H9 (cell line): Measurements from ENCODE around the gene IL10RA. TPM values are rescaled to one million over a fixed set of nuclear protein-coding genes. Genes with fewer than 3 reads are reported as not detected.
A peak's percentile ranks its signal among the peaks of the same experiment; 100 is the strongest.

Experiments
- DNase-seq: peaks from one replicate; pipeline ENCODE4 v3.0.0-alpha.2; 2017
- H2AFZ ChIP-seq: one replicate; pipeline ENCODE4 v1.6.1; 2013; ENCODE audit warnings: mild to moderate bottlenecking, low read length, control low read depth, moderate library complexity
- H2AK5ac ChIP-seq: 2 replicates; pipeline ENCODE4 v1.6.1; 2013; ENCODE audit warnings: low read length, control low read depth, mixed read lengths; ENCODE audit not compliant: insufficient read length
- H2BK120ac ChIP-seq: one replicate; pipeline ENCODE4 v1.6.1; 2013; ENCODE audit warnings: low read depth, mild to moderate bottlenecking, low read length, control low read depth, inconsistent platforms; ENCODE audit not compliant: poor library complexity, severe bottlenecking
- H2BK12ac ChIP-seq: 2 replicates; pipeline ENCODE4 v1.6.1; 2013; ENCODE audit warnings: low read length, control low read depth, mixed read lengths, low read depth; ENCODE audit not compliant: insufficient read length
- H2BK15ac ChIP-seq: 2 replicates; pipeline ENCODE4 v1.6.1; 2013; ENCODE audit warnings: low read depth, low read length, control low read depth
- H2BK20ac ChIP-seq: one replicate; pipeline ENCODE4 v1.6.1; 2013; ENCODE audit warnings: low read depth, mild to moderate bottlenecking, low read length, control low read depth, inconsistent platforms; ENCODE audit not compliant: poor library complexity, severe bottlenecking
- H2BK5ac ChIP-seq: 2 replicates; pipeline ENCODE4 v1.6.1; 2013; ENCODE audit warnings: low read length, control low read depth, mixed read lengths; ENCODE audit not compliant: insufficient read length
- H3K14ac ChIP-seq: 2 replicates; pipeline ENCODE4 v1.6.1; 2013; ENCODE audit warnings: low read length, control low read depth; ENCODE audit not compliant: insufficient read depth
- H3K18ac ChIP-seq: 2 replicates; pipeline ENCODE4 v1.6.1; 2013; ENCODE audit warnings: low read depth, mild to moderate bottlenecking, mixed read lengths, low read length, control low read depth; ENCODE audit not compliant: insufficient read length
- H3K23ac ChIP-seq: 2 replicates; pipeline ENCODE4 v1.6.1; 2013; ENCODE audit warnings: low read length, control low read depth, mixed read lengths, low read depth; ENCODE audit not compliant: insufficient read length
- H3K23me2 ChIP-seq: 2 replicates; pipeline ENCODE4 v1.6.1; 2013; ENCODE audit warnings: low read depth, mild to moderate bottlenecking, mixed read lengths, low read length, control low read depth; ENCODE audit not compliant: insufficient read length, poor library complexity, severe bottlenecking
- H3K27ac ChIP-seq: 2 replicates; pipeline ENCODE4 v1.5.1; 2013; ENCODE audit warnings: low read length, control low read depth, mixed read lengths, low read depth; ENCODE audit not compliant: insufficient read length
- H3K27me3 ChIP-seq: 2 replicates; pipeline ENCODE4 v1.6.1; 2013; ENCODE audit warnings: low read length, control low read depth, inconsistent platforms; ENCODE audit not compliant: insufficient read depth
- H3K4ac ChIP-seq: 2 replicates; pipeline ENCODE4 v1.6.1; 2013; ENCODE audit warnings: low read depth, mild to moderate bottlenecking, control low read depth, inconsistent platforms, low read length, moderate library complexity
- H3K4me1 ChIP-seq: 2 replicates; pipeline ENCODE4 v1.6.1; 2013; ENCODE audit warnings: low read length, control low read depth, inconsistent platforms; ENCODE audit not compliant: insufficient read depth
- H3K4me2 ChIP-seq: 2 replicates; pipeline ENCODE4 v1.6.1; 2013; ENCODE audit warnings: low read length, control low read depth, mixed read lengths; ENCODE audit not compliant: insufficient read length, insufficient read depth
- H3K56ac ChIP-seq: 2 replicates; pipeline ENCODE4 v1.6.1; 2013; ENCODE audit warnings: low read depth, mild to moderate bottlenecking, mixed read lengths, low read length, control low read depth; ENCODE audit not compliant: insufficient read length
- H3K79me1 ChIP-seq: 2 replicates; pipeline ENCODE4 v1.6.1; 2013; ENCODE audit warnings: low read depth, mild to moderate bottlenecking, moderate library complexity, low read length, control low read depth, inconsistent platforms; ENCODE audit not compliant: insufficient read depth, poor library complexity, severe bottlenecking
- H3K79me2 ChIP-seq: 2 replicates; pipeline ENCODE4 v1.6.1; 2013; ENCODE audit warnings: low read length, control low read depth, inconsistent platforms; ENCODE audit not compliant: insufficient read depth
- H3K9ac ChIP-seq: 2 replicates; pipeline ENCODE4 v1.6.1; 2013; ENCODE audit warnings: low read length, control low read depth, mixed read lengths; ENCODE audit not compliant: insufficient read length; ENCODE audit errors: extremely low read depth
- H3K9me3 ChIP-seq: one replicate; pipeline ENCODE4 v1.6.1; 2013; ENCODE audit warnings: low read depth, low read length, inconsistent platforms; ENCODE audit not compliant: control insufficient read depth
- H3T11ph ChIP-seq: one replicate; pipeline ENCODE4 v1.6.1; 2013; ENCODE audit warnings: mild to moderate bottlenecking, low read length, control low read depth, inconsistent platforms
- H4K20me1 ChIP-seq: one replicate; pipeline ENCODE4 v1.6.1; 2013; ENCODE audit not compliant: control insufficient read depth, insufficient read length, insufficient read depth
- H4K5ac ChIP-seq: 2 replicates; pipeline ENCODE4 v1.6.1; 2013; ENCODE audit warnings: low read depth, mild to moderate bottlenecking, mixed read lengths, low read length, control low read depth; ENCODE audit not compliant: insufficient read length
- H4K8ac ChIP-seq: replicated peaks from 2 replicates; pipeline ENCODE4 v1.6.1; 2013; ENCODE audit warnings: low read length, control low read depth, mixed read lengths, low read depth; ENCODE audit not compliant: insufficient read length
- H4K91ac ChIP-seq: 2 replicates; pipeline ENCODE4 v1.6.1; 2013; ENCODE audit warnings: low read depth, mild to moderate bottlenecking, moderate library complexity, mixed read lengths, low read length, control low read depth; ENCODE audit not compliant: insufficient read length
- H3K27ac Mint-ChIP-seq, 3 experiments: 2 replicates in 2 of 3; 3 replicates in 1 of 3; pipeline ENCODE4 v1.8.0; 2020 to 2021; ENCODE audit warnings: mixed read lengths in 3 of 3, mild to moderate bottlenecking in 1 of 3, moderate library complexity in 1 of 3
- H3K27me3 Mint-ChIP-seq: 2 replicates; pipeline ENCODE4 v1.8.0; 2021; ENCODE audit warnings: low read depth, mild to moderate bottlenecking, moderate library complexity, mixed read lengths
- H3K36me3 Mint-ChIP-seq, 3 experiments: 2 replicates in 2 of 3; 3 replicates in 1 of 3; pipeline ENCODE4 v1.8.0; 2020 to 2021; ENCODE audit warnings: low read depth in 3 of 3, mixed read lengths in 3 of 3; ENCODE audit not compliant: insufficient read depth in 1 of 3
- H3K4me1 Mint-ChIP-seq, 2 experiments: 2 replicates each; pipeline ENCODE4 v1.8.0; 2020; ENCODE audit warnings: mixed read lengths in 2 of 2
- H3K4me3 Mint-ChIP-seq, 2 experiments: 2 replicates in 1 of 2; 3 replicates in 1 of 2; pipeline ENCODE4 v1.8.0; 2020 to 2021; ENCODE audit warnings: mild to moderate bottlenecking in 2 of 2, mixed read lengths in 2 of 2, moderate library complexity in 1 of 2
- H3K9me3 Mint-ChIP-seq, 2 experiments: 2 replicates in 1 of 2; 3 replicates in 1 of 2; pipeline ENCODE4 v1.8.0; 2020; ENCODE audit warnings: mild to moderate bottlenecking in 2 of 2, mixed read lengths in 2 of 2, moderate library complexity in 1 of 2
- CTCF ChIP-seq: fragments of 200-600 bp; sonication (generic); conservative IDR thresholded peaks from 3 replicates; pipeline ENCODE4 v1.8.0; 2021; ENCODE audit warnings: antibody characterized with exemption, mild to moderate bottlenecking
- WGBS: extraction: QIAGEN DNeasy Blood & Tissue Kit; methylation state at CpG from one replicate; pipeline ENCODE4 v1.1.7; 2013; ENCODE audit warnings: missing lambda C conversion rate, low lambda C conversion rate, mixed read lengths; ENCODE audit not compliant: insufficient read length; ENCODE audit errors: extremely low coverage; 5-methylcytosine and 5-hydroxymethylcytosine counted together
- total RNA-seq: library from RNA; stranded (reverse); gene quantifications from 2 replicates; pipeline ENCODE4 v1.2.1, GENCODE V29; 2021

Gene IL10RA
- total RNA-seq, 1 experiment from 2014 or later, result not detected

GRCh38 chr11:117986981-117987574, 884 bp downstream of the IL10RA start:
- H3K4me1 Mint-ChIP-seq, result peaks cover 6 to 13% of the 10 kb centered on the region in 2 experiments
- Histone ChIP-seq H2BK12ac (no peak overlapping the region), H3K18ac (no peak overlapping the region), H3K9me3 (peaks cover 4% of the 10 kb centered on the region), H3K4me1 (no peaks in the 10 kb centered on the region), H3K14ac (no peak overlapping the region), H3K79me2 (no peaks in the 10 kb centered on the region), H3K27me3 (peaks cover 14% of the 10 kb centered on the region; the same call in 1 of the 2 replicates), H4K8ac (no peak overlapping the region), H3K4ac (no peak overlapping the region), H3K79me1 (no peaks in the 10 kb centered on the region), H2AFZ (no peak overlapping the region), H2BK120ac (no peak overlapping the region), H4K20me1 (no peaks in the 10 kb centered on the region), H3K56ac (no peak overlapping the region), H2AK5ac (no peak overlapping the region), H2BK5ac (no peak overlapping the region), H2BK15ac (no peak overlapping the region), H4K5ac (no peak overlapping the region), H3T11ph (no peak overlapping the region), H2BK20ac (no peak overlapping the region), H3K23ac (no peak overlapping the region), H3K4me2 (peak overlapping the region; percentile 72), H3K23me2 (peaks cover 3% of the 10 kb centered on the region), H3K9ac (no peak overlapping the region), H3K27ac (no peak overlapping the region), H4K91ac (no peak overlapping the region)
- no CpG with 5 or more reads among the region's 15 CpGs for WGBS
- H3K9me3 Mint-ChIP-seq, result peaks cover 0 to 4% of the 10 kb centered on the region in 2 experiments; a peak in 1 of 5 replicates
- no peak for DNase-seq
- peak overlapping the region; percentile 55 to 76; a peak in 3 of 5 replicates for H3K4me3 Mint-ChIP-seq
- no peaks in the 10 kb centered on the region; a peak in 2 of 7 replicates for H3K36me3 Mint-ChIP-seq
- peaks cover 66% of the 10 kb centered on the region for H3K27me3 Mint-ChIP-seq
- H3K27ac Mint-ChIP-seq, result no peak overlapping the region
- TF ChIP-seq CTCF, result no peak
